HFFc6 (cell line): Measurements from ENCODE around the gene MYRF. TPM values are rescaled to one million over a fixed set of nuclear protein-coding genes. Genes with fewer than 3 reads are reported as not detected.

ENCODE experiments used
- DNase-seq: peaks from one replicate; pipeline ENCODE4 v3.0.0-alpha.2; 2018
- H3K27ac Mint-ChIP-seq: 2 replicates; pipeline ENCODE4 v1.8.0; 2020; ENCODE audit warnings: mild to moderate bottlenecking, mixed read lengths
- H3K27me3 Mint-ChIP-seq: 2 replicates; pipeline ENCODE4 v1.8.0; 2021; ENCODE audit warnings: mild to moderate bottlenecking, moderate library complexity, mixed read lengths; ENCODE audit not compliant: insufficient read depth
- H3K36me3 Mint-ChIP-seq: 2 replicates; pipeline ENCODE4 v1.8.0; 2021; ENCODE audit warnings: low read depth, mixed read lengths
- H3K4me1 Mint-ChIP-seq: 2 replicates; pipeline ENCODE4 v1.8.0; 2020; ENCODE audit warnings: low read depth, mixed read lengths
- H3K4me3 Mint-ChIP-seq: 2 replicates; pipeline ENCODE4 v1.8.0; 2020; ENCODE audit warnings: mild to moderate bottlenecking, moderate library complexity, mixed read lengths
- H3K9me3 Mint-ChIP-seq: 2 replicates; pipeline ENCODE4 v1.8.0; 2020; ENCODE audit warnings: mild to moderate bottlenecking, mixed read lengths
- CTCF ChIP-seq: fragments of 200-600 bp; sonication (generic); IDR thresholded peaks from 2 replicates; pipeline ENCODE4 v1.5.0; 2021; ENCODE audit warnings: antibody characterized with exemption, mild to moderate bottlenecking
- total RNA-seq, 6 experiments: library from RNA; stranded (reverse); fragmentation: NEBNext Ultra II Directional; extraction: Animal tissue kit (Norgen Biotek cat#: 25700); gene quantifications; 2 replicates in 1 of 6; 3 replicates in 5 of 6; pipeline ENCODE4 v1.2.3, GENCODE V29; 2021

Gene MYRF
- total RNA-seq, 6 experiments from 2014 or later: 0.24 to 0.67 (median 0.53) TPM

- H3K27ac Mint-ChIP-seq: no peak overlapping the region
- peaks cover 19% of the 10 kb centered on the region for H3K27me3 Mint-ChIP-seq
Measured at GRCh38 chr11:61776561-61777075, 24.2 kb downstream of the MYRF start.

GRCh38 chr11:61777234-61778090, 25.0 kb downstream of the MYRF start:
- no peaks in the 10 kb centered on the region for H3K4me1 Mint-ChIP-seq
- no peak for TF ChIP-seq CTCF
- H3K36me3 Mint-ChIP-seq: no peaks in the 10 kb centered on the region
- no peak overlapping the region for H3K27ac Mint-ChIP-seq
- no peaks in the 10 kb centered on the region for H3K9me3 Mint-ChIP-seq
- DNase-seq: no peak
- H3K4me3 Mint-ChIP-seq: no peak overlapping the region
- H3K27me3 Mint-ChIP-seq: peaks cover 19% of the 10 kb centered on the region

More at GRCh38 chr11:61776561-61777075, 24.2 kb downstream of the MYRF start:
- Mint-ChIP-seq H3K4me3 (no peak overlapping the region), H3K4me1 (no peaks in the 10 kb centered on the region), H3K36me3 (no peaks in the 10 kb centered on the region), H3K9me3 (no peaks in the 10 kb centered on the region)
- DNase-seq: peak; percentile 54
- peak; percentile 94 for TF ChIP-seq CTCF

GRCh38 chr11:61778357-61778886, 26.0 kb downstream of the MYRF start:
- no peaks in the 10 kb centered on the region for H3K36me3 Mint-ChIP-seq
- H3K4me1 Mint-ChIP-seq: no peaks in the 10 kb centered on the region
- DNase-seq: no peak
- H3K9me3 Mint-ChIP-seq: no peaks in the 10 kb centered on the region
- H3K27me3 Mint-ChIP-seq: peaks cover 16% of the 10 kb centered on the region
- no peak overlapping the region for H3K27ac Mint-ChIP-seq
- no peak for TF ChIP-seq CTCF
- no peak overlapping the region for H3K4me3 Mint-ChIP-seq

- H3K36me3 Mint-ChIP-seq: no peaks in the 10 kb centered on the region
- DNase-seq: no peak
- H3K4me1 Mint-ChIP-seq: peaks cover 5% of the 10 kb centered on the region
- H3K27ac Mint-ChIP-seq: no peak overlapping the region
- peaks cover 16% of the 10 kb centered on the region for H3K27me3 Mint-ChIP-seq
- no peaks in the 10 kb centered on the region for H3K9me3 Mint-ChIP-seq
- no peak for TF ChIP-seq CTCF
- H3K4me3 Mint-ChIP-seq: no peak overlapping the region
Measured at GRCh38 chr11:61778920-61779650, 26.6 kb downstream of the MYRF start.

- no peaks in the 10 kb centered on the region for H3K36me3 Mint-ChIP-seq
- DNase-seq: no peak
- H3K4me1 Mint-ChIP-seq: peaks cover 8% of the 10 kb centered on the region
- no peak overlapping the region for H3K27ac Mint-ChIP-seq
- no peak for TF ChIP-seq CTCF
- no peaks in the 10 kb centered on the region for H3K9me3 Mint-ChIP-seq
- H3K4me3 Mint-ChIP-seq: no peak overlapping the region
- H3K27me3 Mint-ChIP-seq: peaks cover 13% of the 10 kb centered on the region
Measured at GRCh38 chr11:61779666-61780525, 27.5 kb downstream of the MYRF start.
